GM12873 (cell line): ENCODE data around the gene HOXC11.

Source experiments
- CTCF ChIP-seq: IDR thresholded peaks from 2 replicates; pipeline ENCODE4 v1.5.1; 2012; ENCODE audit warnings: low read depth, mild to moderate bottlenecking, moderate library complexity, low read length, control low read depth; ENCODE audit not compliant: insufficient read depth; ENCODE audit errors: missing control alignments

Gene HOXC11

DNA sequence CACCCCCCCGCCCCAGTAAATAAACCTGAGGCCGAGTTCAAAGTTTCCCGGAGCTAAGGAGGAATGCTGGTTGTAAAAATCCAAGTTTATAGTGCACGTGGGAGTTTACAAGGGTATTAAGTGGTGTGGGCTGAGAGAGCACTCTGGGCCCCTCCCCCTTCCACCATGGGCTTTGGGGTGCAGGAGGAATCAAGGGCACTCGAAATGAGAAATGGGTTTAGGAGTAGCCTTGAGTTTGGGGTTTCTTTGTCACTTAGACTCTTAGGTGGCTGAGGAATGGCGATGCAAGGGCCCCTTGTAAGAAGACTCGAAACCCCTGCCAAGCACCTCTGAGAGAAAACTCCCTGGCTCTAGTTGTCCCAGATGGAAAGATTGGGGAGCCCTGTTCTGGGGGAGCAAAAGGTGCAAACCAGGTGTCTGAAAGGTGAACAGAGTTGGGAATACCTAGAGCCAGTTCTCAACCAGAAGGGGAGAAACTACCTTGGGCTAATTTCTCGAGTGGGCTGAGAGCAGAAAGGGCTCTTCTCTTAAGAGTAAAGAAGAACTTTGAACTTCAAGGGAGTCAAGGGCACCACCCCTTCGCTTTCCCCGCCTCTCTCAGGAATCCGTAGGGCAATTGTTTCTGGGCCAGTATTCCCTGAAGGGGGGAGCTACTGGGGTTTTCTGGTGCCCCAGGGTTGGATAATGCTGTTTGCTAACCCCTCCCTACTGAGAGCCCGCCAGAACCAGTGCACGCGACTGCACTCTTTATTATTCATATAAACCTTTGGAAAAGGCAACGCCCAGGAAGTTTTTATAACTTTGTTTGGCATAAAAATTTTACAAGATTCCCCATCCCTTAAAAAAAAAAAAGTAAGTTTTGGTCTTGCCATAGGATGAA, 5.8 kb downstream of the HOXC11 start:
- TF ChIP-seq CTCF, result no peak

GRCh38 chr12:53980104-53980801, 7.3 kb downstream of the HOXC11 start:
- TF ChIP-seq CTCF, result no peak

DNA sequence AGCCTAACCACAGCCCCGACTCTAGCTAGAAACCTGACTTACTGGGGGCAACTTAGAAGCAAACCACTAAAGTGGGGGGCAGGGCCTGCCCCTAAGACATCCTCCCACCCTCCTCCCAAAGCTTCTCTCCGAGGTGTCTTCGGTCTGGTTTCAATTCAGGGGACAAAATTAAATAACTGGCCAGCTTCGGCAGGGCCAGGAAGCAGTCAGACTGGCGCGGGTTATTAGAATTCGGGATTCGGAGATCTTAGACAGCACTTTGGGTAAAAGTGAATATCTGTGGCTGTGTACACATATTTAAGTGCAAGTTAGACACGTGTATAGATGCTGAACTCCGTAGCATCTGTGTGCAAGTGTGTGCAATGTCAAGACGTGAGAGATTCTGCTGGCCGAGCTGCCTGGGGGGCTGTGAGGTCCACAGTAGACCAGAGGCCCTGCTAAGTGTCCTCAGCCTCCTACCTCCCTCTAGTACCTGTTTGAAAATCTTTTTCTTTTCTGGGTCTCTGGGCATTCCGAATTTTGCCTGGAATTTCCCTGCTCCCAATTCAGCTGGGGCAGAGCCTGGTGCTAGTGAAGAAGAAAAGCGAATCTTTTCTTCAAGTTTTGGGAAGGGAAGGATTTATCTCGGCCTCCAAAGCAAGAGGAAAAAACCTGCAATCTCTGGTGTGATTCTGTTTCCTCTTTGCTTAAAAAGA, 8.0 kb downstream of the HOXC11 start:
- no peak for TF ChIP-seq CTCF

DNA sequence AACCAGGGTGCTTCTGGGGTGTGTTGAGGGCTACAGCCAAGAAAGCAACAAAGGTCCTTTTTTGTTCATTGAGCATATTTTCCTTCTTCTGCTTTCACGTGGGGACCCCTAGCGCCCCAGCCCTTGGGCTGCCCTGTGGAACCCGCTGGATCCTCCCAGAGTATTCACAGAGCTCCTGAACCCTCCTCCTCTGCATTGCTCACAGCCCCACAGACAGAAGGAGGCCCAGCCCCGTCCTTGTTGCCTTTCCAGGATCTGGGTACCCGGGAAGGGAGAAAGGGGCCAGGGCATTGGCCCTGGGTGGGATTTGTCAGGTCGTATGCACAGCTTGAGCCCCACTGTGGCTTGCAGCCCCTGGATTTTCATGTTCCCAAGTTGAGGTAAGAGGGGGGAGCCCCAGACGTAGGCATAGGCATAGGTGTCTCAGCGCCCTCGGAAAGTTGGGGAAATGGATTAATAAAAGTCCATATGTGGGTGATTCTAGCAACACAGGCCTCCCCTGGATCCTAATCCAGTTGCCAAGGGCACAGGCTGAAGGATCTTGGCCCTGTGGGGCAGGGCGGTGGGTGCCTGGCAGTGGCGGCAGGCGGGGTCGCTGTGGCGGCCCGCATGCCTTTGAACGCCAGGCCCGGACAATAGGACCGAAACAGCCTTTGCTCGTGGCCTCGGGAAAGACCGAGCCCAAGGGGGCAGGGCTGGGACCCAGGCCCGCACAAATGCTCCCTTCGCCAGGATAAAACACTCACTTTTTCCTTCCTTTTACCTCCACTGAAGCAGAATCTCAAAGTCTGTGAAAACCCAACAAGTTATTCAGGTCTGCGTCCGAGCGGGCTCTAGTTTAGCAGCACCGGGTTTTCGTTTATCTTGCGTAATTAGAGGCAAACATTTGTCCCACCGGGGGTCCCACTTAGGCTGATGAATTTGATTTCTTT, 9.0 kb downstream of the HOXC11 start:
- TF ChIP-seq CTCF, result no peak

GRCh38 chr12:53982648-53983567, 10.0 kb downstream of the HOXC11 start:
- TF ChIP-seq CTCF, result no peak

- TF ChIP-seq CTCF, result no peak
Observed at GRCh38 chr12:53983568-53983949, 10.6 kb downstream of the HOXC11 start.
